Esophagus muscularis mucosa (tissue), 3 donors: ENCODE results near the gene DAB1.

Experiments
- CTCF ChIP-seq, 3 experiments: fragments of 200-600 bp in 2 of 3; fragments of 450-650 bp in 1 of 3; sonication (generic) in 2 of 3; IDR thresholded peaks; one replicate each; pipeline ENCODE4 v1.5.1; 2017 to 2019; ENCODE audit warnings: antibody characterized with exemption in 3 of 3, mild to moderate bottlenecking in 2 of 3, moderate library complexity in 1 of 3
- POLR2AphosphoS5 ChIP-seq, 2 donors: sonication (generic); formaldehyde crosslinking; IDR thresholded peaks; one replicate each; pipeline ENCODE4 v1.6.1; 2017; ENCODE audit warnings: antibody characterized with exemption in 2 of 2

DNA sequence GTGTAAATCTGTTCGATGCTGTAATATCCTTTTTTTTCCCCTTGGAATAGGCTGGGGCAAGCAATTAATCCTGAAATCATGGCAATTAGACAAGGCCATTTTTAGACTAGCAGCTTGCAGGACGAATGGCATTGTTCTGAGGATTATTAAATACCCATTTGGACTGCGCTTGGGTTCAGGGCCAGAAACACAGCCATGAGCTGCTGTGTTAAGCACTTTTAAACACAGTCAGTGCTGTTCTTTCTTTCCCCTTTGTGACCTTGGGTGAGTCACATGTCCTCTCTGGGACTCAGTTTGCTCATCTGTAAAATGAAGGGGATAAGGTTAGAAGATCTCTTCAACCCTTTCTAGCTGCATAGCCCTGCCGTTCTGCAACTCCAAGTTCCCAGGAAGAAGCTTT lies 399.4 kb downstream of the DAB1 start:
- no peak for TF ChIP-seq CTCF (IDR thresholded peaks at IDR 0.05)
- TF ChIP-seq POLR2AphosphoS5 (IDR thresholded peaks at IDR 0.05): no peak
